AG09309 (cell line): ENCODE data around the gene SCUBE1.

Experiments
- DNase-seq: peaks from one replicate; pipeline ENCODE4 v3.0.0-alpha.2; 2010; ENCODE audit warnings: low read depth
- H3K4me3 ChIP-seq: 2 replicates; pipeline ENCODE4 v1.5.1; 2011; ENCODE audit warnings: mild to moderate bottlenecking, low read depth, low read length, moderate library complexity; ENCODE audit not compliant: control insufficient read depth
- TF ChIP-seq, protein P1 (sequence below): IDR thresholded peaks from 2 replicates; pipeline ENCODE4 v1.5.1; 2011; ENCODE audit warnings: mild to moderate bottlenecking, low read depth, low read length, inconsistent platforms; ENCODE audit not compliant: insufficient read depth, control insufficient read depth; ENCODE audit errors: missing control alignments

Gene SCUBE1

DNA sequence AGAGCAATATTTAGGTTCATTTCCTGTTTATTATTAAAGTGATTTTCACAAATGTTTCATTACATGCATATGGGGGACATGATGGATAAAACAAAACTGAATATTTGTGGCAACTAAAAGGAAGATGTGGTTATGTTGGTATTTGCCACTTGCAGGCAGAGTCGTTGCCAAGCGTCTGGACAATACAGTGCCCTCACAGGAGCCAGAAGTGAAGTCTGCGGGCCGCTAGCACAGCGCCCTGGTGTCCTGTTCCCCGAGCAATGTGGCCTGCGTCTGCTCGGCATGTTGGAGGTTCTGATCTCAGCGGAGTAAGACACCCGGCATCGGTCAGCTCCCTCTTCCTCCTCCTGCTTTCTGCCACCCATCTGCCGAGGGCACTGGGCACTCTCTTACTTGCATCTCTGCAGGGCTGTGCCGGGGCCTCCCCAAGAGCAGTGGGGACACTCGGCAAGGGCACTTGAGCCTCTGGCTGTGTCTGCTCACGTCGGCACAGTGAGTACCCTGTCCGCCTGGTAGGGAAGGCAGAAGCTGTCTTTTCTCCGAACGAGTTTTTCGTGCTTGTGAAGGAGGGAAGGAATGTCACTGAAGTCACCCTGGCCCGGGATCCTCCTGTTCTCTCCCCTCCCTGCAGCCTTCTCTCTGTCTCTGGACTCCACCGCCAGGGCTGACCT, 145.8 kb downstream of the SCUBE1 start:
- DNase-seq, result no peak
- no peak overlapping the region for H3K4me3 ChIP-seq
- TF ChIP-seq, protein P1, sequence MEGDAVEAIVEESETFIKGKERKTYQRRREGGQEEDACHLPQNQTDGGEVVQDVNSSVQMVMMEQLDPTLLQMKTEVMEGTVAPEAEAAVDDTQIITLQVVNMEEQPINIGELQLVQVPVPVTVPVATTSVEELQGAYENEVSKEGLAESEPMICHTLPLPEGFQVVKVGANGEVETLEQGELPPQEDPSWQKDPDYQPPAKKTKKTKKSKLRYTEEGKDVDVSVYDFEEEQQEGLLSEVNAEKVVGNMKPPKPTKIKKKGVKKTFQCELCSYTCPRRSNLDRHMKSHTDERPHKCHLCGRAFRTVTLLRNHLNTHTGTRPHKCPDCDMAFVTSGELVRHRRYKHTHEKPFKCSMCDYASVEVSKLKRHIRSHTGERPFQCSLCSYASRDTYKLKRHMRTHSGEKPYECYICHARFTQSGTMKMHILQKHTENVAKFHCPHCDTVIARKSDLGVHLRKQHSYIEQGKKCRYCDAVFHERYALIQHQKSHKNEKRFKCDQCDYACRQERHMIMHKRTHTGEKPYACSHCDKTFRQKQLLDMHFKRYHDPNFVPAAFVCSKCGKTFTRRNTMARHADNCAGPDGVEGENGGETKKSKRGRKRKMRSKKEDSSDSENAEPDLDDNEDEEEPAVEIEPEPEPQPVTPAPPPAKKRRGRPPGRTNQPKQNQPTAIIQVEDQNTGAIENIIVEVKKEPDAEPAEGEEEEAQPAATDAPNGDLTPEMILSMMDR, result no peak

DNA sequence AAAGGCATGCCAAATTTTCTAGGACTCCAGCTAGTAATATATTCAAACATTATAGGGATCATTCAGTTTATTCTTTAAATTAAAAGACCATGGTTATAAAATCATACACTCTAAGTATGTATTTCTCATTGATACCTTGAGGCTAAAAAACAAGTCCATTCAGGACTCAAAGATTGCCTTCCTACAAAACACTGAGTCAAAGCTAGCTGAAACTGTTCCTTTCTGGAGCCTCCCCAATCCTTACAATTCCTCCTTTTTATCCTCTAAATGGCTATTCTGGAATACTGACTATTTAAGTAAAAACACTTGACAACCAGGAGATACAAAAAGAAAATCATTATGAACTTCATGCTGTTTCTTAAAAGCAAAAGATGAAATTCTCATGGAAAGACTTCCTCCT, 151.3 kb downstream of the SCUBE1 start:
- DNase-seq, result no peak
- H3K4me3 ChIP-seq, result no peak overlapping the region
- TF ChIP-seq, protein P1, result no peak

DNA sequence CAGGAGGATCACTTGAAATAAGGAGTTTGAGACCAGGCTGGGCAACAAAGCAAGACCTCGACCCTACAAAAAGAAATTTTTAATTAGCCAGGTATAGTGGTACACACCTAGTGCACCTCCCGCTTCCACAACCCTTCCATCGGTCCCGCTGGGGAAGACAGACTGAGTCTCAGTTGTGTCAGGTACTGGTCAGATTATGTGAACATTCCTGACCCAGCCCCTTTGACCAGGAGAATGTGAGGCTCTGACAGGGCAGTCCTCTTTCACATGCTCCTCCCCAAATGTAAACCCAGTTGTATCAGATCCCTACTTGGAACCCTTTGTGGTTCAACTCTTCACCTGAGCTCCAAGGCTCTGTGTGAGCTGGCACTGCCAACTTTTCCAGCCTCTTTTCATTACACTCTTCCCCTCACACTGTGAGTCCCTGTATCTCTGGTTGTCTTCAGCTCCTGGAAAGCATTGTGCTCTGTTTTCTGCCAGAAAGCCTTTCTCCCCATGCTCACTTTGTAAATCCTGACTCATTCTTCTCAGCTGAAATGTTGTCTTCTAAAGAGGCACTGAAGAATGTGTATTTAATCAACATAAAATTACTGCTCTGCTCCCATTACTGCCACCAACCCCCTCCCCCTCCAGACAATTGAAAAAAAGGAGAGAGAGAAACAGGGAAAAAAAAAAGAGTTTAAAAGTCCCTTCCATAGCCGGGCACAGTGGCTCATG, 154.2 kb downstream of the SCUBE1 start:
- TF ChIP-seq, protein P1, result no peak
- no peak overlapping the region for H3K4me3 ChIP-seq

DNA sequence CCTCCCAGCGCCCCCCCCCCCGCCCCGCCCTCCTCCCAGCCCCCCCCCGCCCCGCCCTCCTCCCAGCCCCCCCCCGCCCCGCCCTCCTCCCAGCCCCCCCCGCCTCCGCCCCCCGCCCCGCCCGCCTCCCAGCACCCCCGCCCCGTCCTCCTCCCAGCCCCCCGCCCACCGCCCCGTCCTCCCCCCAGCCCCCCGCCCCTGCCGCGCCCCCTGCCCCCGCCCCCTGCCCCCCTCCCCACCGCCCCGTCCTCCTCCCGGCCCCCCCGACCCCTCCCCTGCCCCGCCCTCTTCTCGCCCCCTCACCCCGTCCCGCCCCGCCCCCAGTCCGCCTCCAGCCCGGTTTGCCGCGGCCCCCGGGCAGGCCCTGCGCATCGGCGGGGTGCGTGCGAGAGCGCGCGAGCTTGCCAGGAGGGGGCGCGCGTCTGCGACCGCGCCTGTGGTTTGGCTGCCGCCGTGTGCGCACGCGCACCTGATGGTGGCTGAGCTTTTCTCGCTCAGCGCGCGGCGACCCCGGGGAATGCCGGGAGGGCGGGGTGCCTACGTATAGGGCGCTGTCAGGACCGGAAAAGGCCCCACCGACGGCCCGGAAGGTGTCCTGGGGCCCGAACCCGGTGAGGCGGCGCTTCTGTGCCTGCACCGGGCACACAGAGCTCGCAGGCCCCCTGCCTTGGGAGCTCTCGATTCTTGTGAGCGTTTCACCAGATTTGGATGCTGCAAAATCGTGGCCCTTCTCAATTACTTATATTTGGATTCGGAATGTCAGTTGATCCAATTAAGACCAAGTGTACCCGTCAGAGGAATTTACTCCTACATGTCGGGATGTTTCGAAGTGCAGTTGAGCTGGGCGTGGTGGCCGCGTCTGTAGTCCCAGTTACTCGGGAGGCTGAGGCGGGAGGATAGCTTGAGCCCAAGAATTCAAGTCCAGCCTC, 155.7 kb downstream of the SCUBE1 start:
- TF ChIP-seq, protein P1, result peak; percentile 54
- H3K4me3 ChIP-seq, result peak overlapping the region; percentile 55
- peak; percentile 73 for DNase-seq

More for the DNA sequence above, 154.2 kb downstream of the SCUBE1 start:
- DNase-seq, result no peak

DNA sequence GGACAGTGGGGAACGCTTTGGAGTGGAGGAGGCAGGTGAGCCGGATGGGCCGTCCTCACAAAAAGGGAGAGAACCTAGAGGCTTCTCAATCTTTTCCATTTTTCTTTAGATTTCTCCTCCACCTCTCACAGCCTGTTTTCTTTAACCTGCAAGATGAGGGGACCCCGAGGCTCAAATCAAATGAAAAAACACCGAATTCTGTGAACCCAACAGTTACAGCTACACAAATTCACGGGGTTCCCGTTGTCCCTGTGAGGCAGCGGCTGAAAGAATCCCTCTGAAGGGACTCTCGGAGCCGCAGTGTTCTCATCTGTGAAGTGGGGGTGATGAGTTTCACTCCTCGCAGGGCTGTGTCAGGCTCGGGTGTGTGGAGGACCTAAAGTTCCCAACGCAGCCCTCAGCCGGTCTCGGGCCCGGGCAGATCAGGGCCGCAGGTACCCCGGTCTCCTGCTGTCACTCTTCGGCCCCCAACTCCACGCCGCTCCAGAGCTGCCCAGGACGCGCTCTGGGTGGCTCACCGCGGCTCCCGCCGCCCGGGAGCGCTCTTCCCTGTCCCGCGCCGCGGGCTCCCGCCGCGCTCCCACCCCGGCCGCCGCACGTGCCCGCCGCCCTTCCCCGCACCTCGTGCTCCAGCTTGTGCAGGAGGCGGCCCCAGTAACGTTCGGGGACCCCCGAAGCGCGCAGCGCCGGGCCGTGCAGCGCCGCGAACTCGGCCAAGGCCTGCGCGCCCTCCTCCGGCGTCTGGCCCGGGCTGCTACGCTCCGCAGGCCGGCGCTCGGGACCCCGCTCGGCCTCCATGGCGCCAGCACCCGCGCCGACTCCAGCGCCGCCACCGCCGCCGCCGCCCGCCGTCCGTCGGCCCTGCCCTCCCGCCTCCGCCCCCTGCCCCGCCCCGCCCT, 156.7 kb downstream of the SCUBE1 start, which contains the start of gene TTLL12:
TSS of gene TTLL12 (minus strand) at position 863 of the 899 bp plus-strand sequence. CDS start at position 798, 65 bp downstream.
- no peak for DNase-seq
- peak within 1 kb of the TSS; percentile 84 for H3K4me3 ChIP-seq
- TF ChIP-seq, protein P1, result no peak
